ENCODE results near the gene LYG1. TPM values are rescaled to one million over a fixed set of nuclear protein-coding genes. Genes with fewer than 3 reads are reported as not detected.

The LYG1 gene
- total and polyA plus RNA-seq, 2 of the 13 experiments (the other 11 are each of a cell fraction or from before 2014, with no cell fraction given) = 1.00 to 2.9 TPM

DNA sequence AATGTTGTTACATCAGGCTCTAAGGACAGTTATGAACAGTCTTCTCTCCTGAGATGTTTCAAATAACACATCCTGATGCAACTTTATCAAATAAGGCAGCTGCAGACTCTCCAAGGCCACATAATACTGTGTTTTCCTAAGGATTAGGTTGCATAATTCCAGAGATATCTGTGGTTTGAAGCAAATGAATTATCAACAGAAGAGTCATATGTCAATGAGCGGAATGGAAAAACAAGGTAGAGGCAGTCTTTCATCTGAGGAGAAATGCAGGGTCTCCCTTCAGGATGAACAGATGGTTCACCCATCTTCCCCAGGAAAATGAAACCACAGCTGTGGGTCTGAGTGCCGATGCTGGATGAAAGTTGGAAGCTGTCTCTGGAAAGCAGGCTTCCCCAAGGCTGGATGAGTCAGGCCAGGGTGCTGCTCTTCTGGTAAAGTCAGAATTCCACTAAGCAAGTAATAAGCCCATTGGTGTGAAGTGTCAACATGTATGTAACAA is 22.2 kb downstream of the LYG1 start (continued):
- TF ChIP-seq, protein P1, sequence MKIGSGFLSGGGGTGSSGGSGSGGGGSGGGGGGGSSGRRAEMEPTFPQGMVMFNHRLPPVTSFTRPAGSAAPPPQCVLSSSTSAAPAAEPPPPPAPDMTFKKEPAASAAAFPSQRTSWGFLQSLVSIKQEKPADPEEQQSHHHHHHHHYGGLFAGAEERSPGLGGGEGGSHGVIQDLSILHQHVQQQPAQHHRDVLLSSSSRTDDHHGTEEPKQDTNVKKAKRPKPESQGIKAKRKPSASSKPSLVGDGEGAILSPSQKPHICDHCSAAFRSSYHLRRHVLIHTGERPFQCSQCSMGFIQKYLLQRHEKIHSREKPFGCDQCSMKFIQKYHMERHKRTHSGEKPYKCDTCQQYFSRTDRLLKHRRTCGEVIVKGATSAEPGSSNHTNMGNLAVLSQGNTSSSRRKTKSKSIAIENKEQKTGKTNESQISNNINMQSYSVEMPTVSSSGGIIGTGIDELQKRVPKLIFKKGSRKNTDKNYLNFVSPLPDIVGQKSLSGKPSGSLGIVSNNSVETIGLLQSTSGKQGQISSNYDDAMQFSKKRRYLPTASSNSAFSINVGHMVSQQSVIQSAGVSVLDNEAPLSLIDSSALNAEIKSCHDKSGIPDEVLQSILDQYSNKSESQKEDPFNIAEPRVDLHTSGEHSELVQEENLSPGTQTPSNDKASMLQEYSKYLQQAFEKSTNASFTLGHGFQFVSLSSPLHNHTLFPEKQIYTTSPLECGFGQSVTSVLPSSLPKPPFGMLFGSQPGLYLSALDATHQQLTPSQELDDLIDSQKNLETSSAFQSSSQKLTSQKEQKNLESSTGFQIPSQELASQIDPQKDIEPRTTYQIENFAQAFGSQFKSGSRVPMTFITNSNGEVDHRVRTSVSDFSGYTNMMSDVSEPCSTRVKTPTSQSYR (CRISPR knock-in tag; IDR thresholded peaks at IDR 0.05; ENCODE audit: borderline replicate concordance) = peak; percentile 26; the same call in 1 of the 2 replicates
- no peak for TF ChIP-seq ZNF589 (CRISPR knock-in tag; conservative IDR thresholded peaks at IDR 0.05)
- TF ChIP-seq, protein P2, sequence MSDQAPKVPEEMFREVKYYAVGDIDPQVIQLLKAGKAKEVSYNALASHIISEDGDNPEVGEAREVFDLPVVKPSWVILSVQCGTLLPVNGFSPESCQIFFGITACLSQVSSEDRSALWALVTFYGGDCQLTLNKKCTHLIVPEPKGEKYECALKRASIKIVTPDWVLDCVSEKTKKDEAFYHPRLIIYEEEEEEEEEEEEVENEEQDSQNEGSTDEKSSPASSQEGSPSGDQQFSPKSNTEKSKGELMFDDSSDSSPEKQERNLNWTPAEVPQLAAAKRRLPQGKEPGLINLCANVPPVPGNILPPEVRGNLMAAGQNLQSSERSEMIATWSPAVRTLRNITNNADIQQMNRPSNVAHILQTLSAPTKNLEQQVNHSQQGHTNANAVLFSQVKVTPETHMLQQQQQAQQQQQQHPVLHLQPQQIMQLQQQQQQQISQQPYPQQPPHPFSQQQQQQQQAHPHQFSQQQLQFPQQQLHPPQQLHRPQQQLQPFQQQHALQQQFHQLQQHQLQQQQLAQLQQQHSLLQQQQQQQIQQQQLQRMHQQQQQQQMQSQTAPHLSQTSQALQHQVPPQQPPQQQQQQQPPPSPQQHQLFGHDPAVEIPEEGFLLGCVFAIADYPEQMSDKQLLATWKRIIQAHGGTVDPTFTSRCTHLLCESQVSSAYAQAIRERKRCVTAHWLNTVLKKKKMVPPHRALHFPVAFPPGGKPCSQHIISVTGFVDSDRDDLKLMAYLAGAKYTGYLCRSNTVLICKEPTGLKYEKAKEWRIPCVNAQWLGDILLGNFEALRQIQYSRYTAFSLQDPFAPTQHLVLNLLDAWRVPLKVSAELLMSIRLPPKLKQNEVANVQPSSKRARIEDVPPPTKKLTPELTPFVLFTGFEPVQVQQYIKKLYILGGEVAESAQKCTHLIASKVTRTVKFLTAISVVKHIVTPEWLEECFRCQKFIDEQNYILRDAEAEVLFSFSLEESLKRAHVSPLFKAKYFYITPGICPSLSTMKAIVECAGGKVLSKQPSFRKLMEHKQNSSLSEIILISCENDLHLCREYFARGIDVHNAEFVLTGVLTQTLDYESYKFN (CRISPR knock-in tag; conservative IDR thresholded peaks at IDR 0.05) = peak; percentile 86
- no peak for TF ChIP-seq KDM5A (IDR thresholded peaks at IDR 0.05; ENCODE audit: borderline replicate concordance, low read length)
- TF ChIP-seq, protein P3, sequence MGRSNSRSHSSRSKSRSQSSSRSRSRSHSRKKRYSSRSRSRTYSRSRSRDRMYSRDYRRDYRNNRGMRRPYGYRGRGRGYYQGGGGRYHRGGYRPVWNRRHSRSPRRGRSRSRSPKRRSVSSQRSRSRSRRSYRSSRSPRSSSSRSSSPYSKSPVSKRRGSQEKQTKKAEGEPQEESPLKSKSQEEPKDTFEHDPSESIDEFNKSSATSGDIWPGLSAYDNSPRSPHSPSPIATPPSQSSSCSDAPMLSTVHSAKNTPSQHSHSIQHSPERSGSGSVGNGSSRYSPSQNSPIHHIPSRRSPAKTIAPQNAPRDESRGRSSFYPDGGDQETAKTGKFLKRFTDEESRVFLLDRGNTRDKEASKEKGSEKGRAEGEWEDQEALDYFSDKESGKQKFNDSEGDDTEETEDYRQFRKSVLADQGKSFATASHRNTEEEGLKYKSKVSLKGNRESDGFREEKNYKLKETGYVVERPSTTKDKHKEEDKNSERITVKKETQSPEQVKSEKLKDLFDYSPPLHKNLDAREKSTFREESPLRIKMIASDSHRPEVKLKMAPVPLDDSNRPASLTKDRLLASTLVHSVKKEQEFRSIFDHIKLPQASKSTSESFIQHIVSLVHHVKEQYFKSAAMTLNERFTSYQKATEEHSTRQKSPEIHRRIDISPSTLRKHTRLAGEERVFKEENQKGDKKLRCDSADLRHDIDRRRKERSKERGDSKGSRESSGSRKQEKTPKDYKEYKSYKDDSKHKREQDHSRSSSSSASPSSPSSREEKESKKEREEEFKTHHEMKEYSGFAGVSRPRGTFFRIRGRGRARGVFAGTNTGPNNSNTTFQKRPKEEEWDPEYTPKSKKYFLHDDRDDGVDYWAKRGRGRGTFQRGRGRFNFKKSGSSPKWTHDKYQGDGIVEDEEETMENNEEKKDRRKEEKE (IDR thresholded peaks at IDR 0.05) = no peak
- TF ChIP-seq, protein P4, sequence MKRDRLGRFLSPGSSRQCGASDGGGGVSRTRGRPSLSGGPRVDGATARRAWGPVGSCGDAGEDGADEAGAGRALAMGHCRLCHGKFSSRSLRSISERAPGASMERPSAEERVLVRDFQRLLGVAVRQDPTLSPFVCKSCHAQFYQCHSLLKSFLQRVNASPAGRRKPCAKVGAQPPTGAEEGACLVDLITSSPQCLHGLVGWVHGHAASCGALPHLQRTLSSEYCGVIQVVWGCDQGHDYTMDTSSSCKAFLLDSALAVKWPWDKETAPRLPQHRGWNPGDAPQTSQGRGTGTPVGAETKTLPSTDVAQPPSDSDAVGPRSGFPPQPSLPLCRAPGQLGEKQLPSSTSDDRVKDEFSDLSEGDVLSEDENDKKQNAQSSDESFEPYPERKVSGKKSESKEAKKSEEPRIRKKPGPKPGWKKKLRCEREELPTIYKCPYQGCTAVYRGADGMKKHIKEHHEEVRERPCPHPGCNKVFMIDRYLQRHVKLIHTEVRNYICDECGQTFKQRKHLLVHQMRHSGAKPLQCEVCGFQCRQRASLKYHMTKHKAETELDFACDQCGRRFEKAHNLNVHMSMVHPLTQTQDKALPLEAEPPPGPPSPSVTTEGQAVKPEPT (CRISPR knock-in tag; IDR thresholded peaks at IDR 0.05; ENCODE audit: low read depth) = no peak
- 0 out of 2 replicates have a peak, but pooled peaks have one; percentile 12 for TF ChIP-seq ZNF652 (CRISPR knock-in tag; IDR thresholded peaks at IDR 0.05; ENCODE audit: borderline replicate concordance, low read depth)
- TF ChIP-seq KDM6A (CRISPR knock-in tag; IDR thresholded peaks at IDR 0.05; ENCODE audit: low read depth) = peak; percentile 78
- TF ChIP-seq KMT2B (CRISPR knock-in tag; IDR thresholded peaks at IDR 0.05) = peak; percentile 71; the same call in 1 of the 2 replicates
- TF ChIP-seq ZNF850 (CRISPR knock-in tag; conservative IDR thresholded peaks at IDR 0.05) = no peak
- TF ChIP-seq POLR2G (IDR thresholded peaks at IDR 0.05; ENCODE audit: low read depth, low read length) = 0 out of 2 replicates have a peak, but pooled peaks have one; percentile 13
- TF ChIP-seq HOXD1 (CRISPR knock-in tag; IDR thresholded peaks at IDR 0.05) = peak; percentile 56; the same call in 1 of the 2 replicates
- TF ChIP-seq, protein P5, sequence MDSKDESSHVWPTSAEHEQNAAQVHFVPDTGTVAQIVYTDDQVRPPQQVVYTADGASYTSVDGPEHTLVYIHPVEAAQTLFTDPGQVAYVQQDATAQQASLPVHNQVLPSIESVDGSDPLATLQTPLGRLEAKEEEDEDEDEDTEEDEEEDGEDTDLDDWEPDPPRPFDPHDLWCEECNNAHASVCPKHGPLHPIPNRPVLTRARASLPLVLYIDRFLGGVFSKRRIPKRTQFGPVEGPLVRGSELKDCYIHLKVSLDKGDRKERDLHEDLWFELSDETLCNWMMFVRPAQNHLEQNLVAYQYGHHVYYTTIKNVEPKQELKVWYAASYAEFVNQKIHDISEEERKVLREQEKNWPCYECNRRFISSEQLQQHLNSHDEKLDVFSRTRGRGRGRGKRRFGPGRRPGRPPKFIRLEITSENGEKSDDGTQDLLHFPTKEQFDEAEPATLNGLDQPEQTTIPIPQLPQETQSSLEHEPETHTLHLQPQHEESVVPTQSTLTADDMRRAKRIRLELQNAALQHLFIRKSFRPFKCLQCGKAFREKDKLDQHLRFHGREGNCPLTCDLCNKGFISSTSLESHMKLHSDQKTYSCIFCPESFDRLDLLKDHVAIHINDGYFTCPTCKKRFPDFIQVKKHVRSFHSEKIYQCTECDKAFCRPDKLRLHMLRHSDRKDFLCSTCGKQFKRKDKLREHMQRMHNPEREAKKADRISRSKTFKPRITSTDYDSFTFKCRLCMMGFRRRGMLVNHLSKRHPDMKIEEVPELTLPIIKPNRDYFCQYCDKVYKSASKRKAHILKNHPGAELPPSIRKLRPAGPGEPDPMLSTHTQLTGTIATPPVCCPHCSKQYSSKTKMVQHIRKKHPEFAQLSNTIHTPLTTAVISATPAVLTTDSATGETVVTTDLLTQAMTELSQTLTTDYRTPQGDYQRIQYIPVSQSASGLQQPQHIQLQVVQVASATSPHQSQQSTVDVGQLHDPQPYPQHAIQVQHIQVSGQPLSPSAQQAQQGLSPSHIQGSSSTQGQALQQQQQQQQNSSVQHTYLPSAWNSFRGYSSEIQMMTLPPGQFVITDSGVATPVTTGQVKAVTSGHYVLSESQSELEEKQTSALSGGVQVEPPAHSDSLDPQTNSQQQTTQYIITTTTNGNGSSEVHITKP (CRISPR knock-in tag; IDR thresholded peaks at IDR 0.05; ENCODE audit: low read depth) = peak; percentile 92
- peak; percentile 46; the same call in 1 of the 2 replicates for TF ChIP-seq MTA1 (CRISPR knock-in tag; IDR thresholded peaks at IDR 0.05; ENCODE audit: borderline replicate concordance)
